Psoas muscle (tissue), 8 donors: ENCODE measurements around the gene FGF3. TPM values are rescaled to one million over a fixed set of nuclear protein-coding genes. Genes with fewer than 3 reads are reported as not detected.

Source experiments
- ATAC-seq, 4 donors: fragments of 200-7000 bp; cut with Tn5 transposase; one replicate each; pipeline ENCODE4 v1.9.1; 2020; ENCODE audit warnings: moderate library complexity in 3 of 4, mild to moderate bottlenecking in 2 of 4
- DNase-seq, 2 donors: peaks; one replicate each; pipeline ENCODE4 v3.0.0-alpha.2; 2020
- H3K27ac ChIP-seq: fragments of 200-600 bp; one replicate; pipeline ENCODE4 v1.8.0; 2022
- H3K27me3 ChIP-seq, 3 donors: fragments of 200-600 bp in 1 of 3; one replicate each; pipeline versions ENCODE4 v1.6.1 to v1.8.0; 2013 to 2022; ENCODE audit warnings: low read length in 2 of 3, mild to moderate bottlenecking in 2 of 3, moderate library complexity in 1 of 3; ENCODE audit not compliant: insufficient read depth in 3 of 3
- H3K36me3 ChIP-seq, 2 donors: fragments of 200-600 bp in 1 of 2; one replicate each; pipeline versions ENCODE4 v1.6.1 to v1.8.0; 2013 to 2022; ENCODE audit warnings: low read depth in 1 of 2, mild to moderate bottlenecking in 1 of 2, moderate library complexity in 1 of 2; ENCODE audit not compliant: insufficient read depth in 1 of 2
- H3K4me1 ChIP-seq: fragments of 200-600 bp; one replicate; pipeline ENCODE4 v1.8.0; 2022
- H3K4me3 ChIP-seq: fragments of 200-600 bp; one replicate; pipeline ENCODE4 v1.8.0; 2022; ENCODE audit warnings: mild to moderate bottlenecking
- H3K9me3 ChIP-seq: fragments of 200-600 bp; one replicate; pipeline ENCODE4 v1.8.0; 2022
- CTCF ChIP-seq: fragments of 200-600 bp; IDR thresholded peaks from one replicate; pipeline ENCODE4 v1.8.0; 2022; ENCODE audit warnings: antibody characterized with exemption
- WGBS, 3 donors: extraction: QIAGEN DNeasy Blood & Tissue Kit; methylation state at CpG; one replicate each; pipeline versions ENCODE4 v1.1.6 to v1.1.7; 2013; 5-methylcytosine and 5-hydroxymethylcytosine counted together
- intact Hi-C, 2 donors: fragments of 100-400 bp; cut with DNase I; formaldehyde crosslinking; loops; one replicate each; pipeline versions ENCODE4 v1.11.0 to v1.14.2; 2022
- polyA plus RNA-seq, 3 donors: library from polyadenylated mRNA; stranded (reverse); fragments of 200-250 nt; gene quantifications; one replicate each; pipeline ENCODE4 v1.2.3, GENCODE V29; 2013
- total RNA-seq, 4 donors: library from RNA; stranded (reverse); fragmentation: NEBNext Ultra II Directional in 2 of 4; extraction: Animal tissue kit (Norgen Biotek cat#: 25700) in 2 of 4; gene quantifications; one replicate each; pipeline versions ENCODE4 v1.2.1 to v1.2.4, GENCODE V29; 2021 to 2023
- donor health status: healthy with polysubstance abuse.
- donor health status: DM: no; HTN: no; CAD: no; lungs with moderate emphysema.
- donor health status: Bipolar disorder and iron deficiency.
- donor health status: healthy.
- donor health status: DM: yes; HTN: yes; CAD: no.
- donor health status: DM: no; HTN: no; CAD: no.
- donor health status: DM: no; HTN: no; CAD: no.
- donor health status: DM: yes; HTN: yes; CAD: no.

Gene FGF3
- total and polyA plus RNA-seq, 7 donors: not detected

- Histone ChIP-seq H3K27me3 (peaks cover 6 to 83% (median 34%) of the 10 kb centered on the region in 3 donors), H3K9me3 (no peaks in the 10 kb centered on the region), H3K36me3 (no peaks in the 10 kb centered on the region), H3K4me3 (no peak overlapping the region), H3K27ac (no peak overlapping the region), H3K4me1 (no peaks in the 10 kb centered on the region)
- WGBS, 3 donors: 1 to 2% (median 2%) methylated on average over 40 of the region's 40 CpGs
- ATAC-seq: no peak
- TF ChIP-seq CTCF: no peak
- no peak for DNase-seq
- intact Hi-C loops: no loop called here
Observed at GRCh38 chr11:69819541-69820070, 390 bp upstream of the FGF3 start.

- Histone ChIP-seq H3K27me3 (peaks cover 6 to 76% (median 35%) of the 10 kb centered on the region in 3 donors), H3K4me1 (no peaks in the 10 kb centered on the region), H3K36me3 (no peaks in the 10 kb centered on the region), H3K9me3 (no peaks in the 10 kb centered on the region), H3K4me3 (no peak overlapping the region), H3K27ac (no peak overlapping the region)
- WGBS, 3 donors: 1 to 2% (median 1%) methylated on average over 30 to 31 of the region's 31 CpGs
- ATAC-seq (no peak), DNase-seq (no peak)
- TF ChIP-seq CTCF: no peak
- intact Hi-C loops: no loop called here
Observed at GRCh38 chr11:69818231-69818602, 999 bp downstream of the FGF3 start.

GRCh38 chr11:69817265-69818230 lies 1.7 kb downstream of the FGF3 start:
- WGBS, 3 donors: 1% methylated on average over 92 to 107 of the region's 107 CpGs
- H3K4me3 ChIP-seq: peak overlapping the region; percentile 2
- no peak for DNase-seq
- no peaks in the 10 kb centered on the region for H3K36me3 ChIP-seq
- H3K27me3 ChIP-seq: peaks cover 6 to 69% (median 38%) of the 10 kb centered on the region in 3 donors
- no peak overlapping the region for H3K27ac ChIP-seq
- H3K9me3 ChIP-seq: no peaks in the 10 kb centered on the region
- TF ChIP-seq CTCF: no peak
- no peaks in the 10 kb centered on the region for H3K4me1 ChIP-seq
- intact Hi-C loops: no loop called here
- no peak for ATAC-seq

- no peak for ATAC-seq
- Histone ChIP-seq H3K27ac (no peak overlapping the region), H3K4me1 (no peaks in the 10 kb centered on the region), H3K4me3 (no peak overlapping the region), H3K9me3 (no peaks in the 10 kb centered on the region), H3K36me3 (no peaks in the 10 kb centered on the region), H3K27me3 (peaks cover 6 to 61% (median 38%) of the 10 kb centered on the region in 3 donors)
- intact Hi-C loops: no loop called here
- no peak for TF ChIP-seq CTCF
- WGBS, 3 donors: 23 to 27% (median 26%) methylated on average over 12 of the region's 12 CpGs
- DNase-seq: no peak
Observed at GRCh38 chr11:69816671-69817070, 2.5 kb downstream of the FGF3 start.
